AG04450 (cell line): Measurements from ENCODE around the gene PGC. TPM values are rescaled to one million over a fixed set of nuclear protein-coding genes. Genes with fewer than 3 reads are reported as not detected.

ENCODE experiments used
- CTCF ChIA-PET: fragments of 300-600, 350-600 bp; formaldehyde crosslinking; extraction: SDS; loops from one replicate; lab custom pipeline; 2022; ENCODE audit warnings: antibody characterized with exemption, inconsistent platforms; lab: Charles Lee
- POLR2A ChIA-PET: fragments of 350-600 bp; formaldehyde crosslinking; extraction: SDS; loops from one replicate; lab custom pipeline; 2021; ENCODE audit warnings: antibody characterized with exemption, inconsistent platforms; lab: Yijun Ruan, JAX
- DNase-seq: peaks from one replicate; pipeline ENCODE4 v3.0.0-alpha.2; 2011; ENCODE audit warnings: low read depth, low spot score
- H3K27ac ChIP-seq: one replicate; pipeline ENCODE4 v1.5.1; 2012; ENCODE audit warnings: low read depth, low read length, control low read depth
- H3K27me3 ChIP-seq: one replicate; pipeline ENCODE4 v1.6.0; 2012; ENCODE audit warnings: low read length; ENCODE audit not compliant: control insufficient read depth, insufficient read depth
- H3K4me3 ChIP-seq: 2 replicates; pipeline ENCODE4 v1.5.1; 2011; ENCODE audit warnings: mild to moderate bottlenecking, low read depth, low read length, control low read depth
- H3K9me3 ChIP-seq: 2 replicates; pipeline ENCODE4 v1.5.1; 2012; ENCODE audit warnings: low read length; ENCODE audit not compliant: control insufficient read depth, insufficient read depth
- CTCF ChIP-seq: IDR thresholded peaks from 2 replicates; pipeline ENCODE4 v1.5.1; 2011; ENCODE audit warnings: low read depth, low read length, control low read depth, inconsistent platforms
- polyA plus RNA-seq: library from polyadenylated mRNA; depleted of rRNA; stranded (reverse); fragments of >200 nt; gene quantifications from 2 replicates; pipeline ENCODE4 v1.2.3, GENCODE V29; 2011

Gene PGC
- polyA plus RNA-seq, 1 experiment: not detected

GRCh38 chr6:41709375-41709774, 37.8 kb downstream of the PGC start:
- POLR2A ChIA-PET: no interaction called here
- DNase-seq: no peak
- CTCF ChIA-PET: no interaction called here
- no peak for TF ChIP-seq CTCF
- Histone ChIP-seq H3K27me3 (no peaks in the 10 kb centered on the region), H3K4me3 (no peak overlapping the region), H3K9me3 (no peaks in the 10 kb centered on the region; the same call in 1 of the 2 replicates), H3K27ac (no peak overlapping the region)

- ChIA-PET POLR2A (no interaction called here), CTCF (no interaction called here)
- DNase-seq: no peak
- Histone ChIP-seq H3K4me3 (no peak overlapping the region), H3K9me3 (no peaks in the 10 kb centered on the region; the same call in 1 of the 2 replicates), H3K27ac (no peak overlapping the region), H3K27me3 (no peaks in the 10 kb centered on the region)
- no peak for TF ChIP-seq CTCF
Measured at GRCh38 chr6:41708856-41709255, 38.3 kb downstream of the PGC start.

GRCh38 chr6:41707565-41708200, 39.5 kb downstream of the PGC start:
- ChIA-PET CTCF (interaction anchor here (1.5 to 1.7 kb wide), 2 partner anchors 79 to 213 kb away, joined by 3 to 7 read pairs; partner anchors contain the start of genes BYSL, MED20 and TOMM6), POLR2A (interaction anchor here (2.6 kb wide), 1 partner anchor 26 kb away, joined by 21 read pairs; no protein-coding TSS in a partner anchor)

GRCh38 chr6:41706876-41707564, 40.2 kb downstream of the PGC start:
- no peaks in the 10 kb centered on the region for H3K9me3 ChIP-seq
- no peak for TF ChIP-seq CTCF
- no peaks in the 10 kb centered on the region for H3K27me3 ChIP-seq
- no peak overlapping the region for H3K27ac ChIP-seq
- DNase-seq: no peak
- CTCF ChIA-PET: interaction anchor here (0.6 to 2.8 kb wide), 13 partner anchors 10 to 339 kb away, joined by 3 to 31 read pairs (median 4); partner anchors contain the start of genes BYSL, MED20 and TOMM6
- POLR2A ChIA-PET: interaction anchor here (0.7 to 2.6 kb wide), 2 partner anchors 9 to 27 kb away, joined by 3 to 21 read pairs; no protein-coding TSS in a partner anchor
- no peak overlapping the region for H3K4me3 ChIP-seq

More at GRCh38 chr6:41707565-41708200, 39.5 kb downstream of the PGC start:
- H3K4me3 ChIP-seq: no peak overlapping the region
- no peak for TF ChIP-seq CTCF
- H3K9me3 ChIP-seq: no peaks in the 10 kb centered on the region; the same call in 1 of the 2 replicates
- DNase-seq: no peak
- H3K27me3 ChIP-seq: no peaks in the 10 kb centered on the region
- H3K27ac ChIP-seq: no peak overlapping the region
